GM21515 (cell line): ENCODE results near the gene OMP.
"Not testable (repeated sequence)": the region's sequence is repeated elsewhere in the genome, so short reads cannot be mapped to it uniquely, and the experiment has no call there.

ENCODE experiments used
- ATAC-seq: cut with Tn5 transposase; IDR thresholded peaks from one replicate; pipeline ENCODE4 v1.9.1; 2021; ENCODE audit not compliant: unreplicated experiment

OMP gene, protein sequence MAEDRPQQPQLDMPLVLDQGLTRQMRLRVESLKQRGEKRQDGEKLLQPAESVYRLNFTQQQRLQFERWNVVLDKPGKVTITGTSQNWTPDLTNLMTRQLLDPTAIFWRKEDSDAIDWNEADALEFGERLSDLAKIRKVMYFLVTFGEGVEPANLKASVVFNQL

DNA sequence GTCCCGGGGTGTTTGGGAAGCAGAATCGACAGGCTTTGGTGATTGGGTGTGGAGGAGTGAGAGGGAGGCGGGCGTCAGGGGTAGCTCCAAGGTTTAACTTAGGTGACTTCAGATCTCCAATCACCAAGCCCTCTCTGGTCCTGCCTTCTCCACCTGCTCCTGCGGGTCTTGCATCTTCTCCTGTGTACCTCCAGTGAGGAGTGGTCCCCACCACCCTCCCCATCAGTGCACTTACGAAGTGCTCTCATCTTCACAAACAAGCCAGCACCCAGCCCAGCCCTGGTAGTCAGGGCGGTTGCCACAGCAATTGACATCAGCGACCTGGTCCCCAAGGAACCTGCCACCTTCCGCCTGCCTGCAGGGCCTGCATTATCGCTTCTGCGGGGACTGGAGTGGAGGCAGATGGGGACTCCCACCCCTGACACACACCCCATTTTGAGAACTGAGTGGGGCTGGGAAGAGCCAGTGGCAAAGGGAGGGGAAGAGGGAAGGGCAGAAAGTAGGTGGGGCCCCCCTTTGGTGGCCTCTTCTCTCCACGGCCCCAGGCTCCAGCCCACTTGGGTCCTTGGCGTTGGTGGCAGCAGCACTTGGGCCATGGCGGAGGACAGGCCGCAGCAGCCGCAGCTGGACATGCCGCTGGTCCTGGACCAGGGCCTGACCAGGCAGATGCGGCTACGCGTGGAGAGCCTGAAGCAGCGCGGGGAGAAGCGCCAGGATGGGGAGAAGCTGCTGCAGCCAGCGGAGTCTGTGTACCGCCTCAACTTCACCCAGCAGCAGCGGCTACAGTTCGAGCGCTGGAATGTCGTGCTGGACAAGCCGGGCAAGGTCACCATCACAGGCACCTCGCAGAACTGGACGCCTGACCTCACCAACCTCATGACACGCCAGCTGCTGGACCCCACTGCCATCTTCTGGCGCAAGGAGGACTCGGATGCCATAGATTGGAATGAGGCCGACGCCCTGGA lies at the start of gene OMP:
TSS of gene OMP (plus strand) at position 595 of the 965 bp plus-strand sequence. CDS start at position 595, 0 bp downstream.
- no peak for ATAC-seq

GRCh38 chr11:77053217-77054015 lies 49.2 kb upstream of the OMP start:
- ATAC-seq = no peak

DNA sequence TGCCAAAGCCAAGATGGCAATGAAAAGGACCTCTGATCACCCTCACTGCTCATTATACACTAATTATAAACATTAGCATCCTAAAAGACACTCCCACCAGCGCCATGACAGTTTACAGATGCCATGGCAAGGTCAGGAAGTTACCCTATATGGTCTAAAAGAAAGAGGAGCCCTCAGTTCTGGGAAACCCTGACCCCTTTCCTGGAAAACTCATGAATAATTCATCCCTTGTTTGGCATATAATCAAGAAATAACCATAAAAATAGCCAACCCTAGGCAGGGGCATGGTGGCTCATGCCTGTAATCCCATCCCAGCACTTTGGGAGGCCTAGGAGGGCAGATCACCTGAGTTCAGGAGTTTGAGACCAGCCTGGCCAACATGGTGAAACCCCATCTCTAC lies 48.6 kb upstream of the OMP start:
- ATAC-seq = no peak

- ATAC-seq = no peak
Measured at GRCh38 chr11:77055101-77055561, 47.5 kb upstream of the OMP start.

DNA sequence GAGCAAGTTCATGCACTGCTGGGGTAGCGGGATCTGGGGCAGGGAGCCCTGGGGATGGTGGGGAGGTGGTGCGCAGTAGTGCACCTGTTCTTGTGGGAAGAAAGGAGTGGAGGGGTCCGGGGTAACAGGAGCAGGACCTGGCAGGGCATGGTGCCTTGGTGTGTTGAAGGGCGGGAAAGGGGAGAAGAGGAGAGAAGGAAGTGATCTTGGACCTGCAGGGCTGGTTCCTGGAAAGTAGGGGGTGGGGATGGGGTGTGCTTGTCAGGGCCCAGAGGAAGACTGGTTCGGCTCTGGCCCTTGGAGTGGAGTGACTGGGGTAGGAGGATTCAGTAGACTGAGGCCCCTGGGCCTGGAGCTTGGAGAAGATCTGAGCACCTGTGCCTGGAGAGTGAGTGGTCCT lies 46.7 kb upstream of the OMP start:
- ATAC-seq = no peak

- ATAC-seq = no peak
Measured at GRCh38 chr11:77056814-77057402, 45.7 kb upstream of the OMP start.

DNA sequence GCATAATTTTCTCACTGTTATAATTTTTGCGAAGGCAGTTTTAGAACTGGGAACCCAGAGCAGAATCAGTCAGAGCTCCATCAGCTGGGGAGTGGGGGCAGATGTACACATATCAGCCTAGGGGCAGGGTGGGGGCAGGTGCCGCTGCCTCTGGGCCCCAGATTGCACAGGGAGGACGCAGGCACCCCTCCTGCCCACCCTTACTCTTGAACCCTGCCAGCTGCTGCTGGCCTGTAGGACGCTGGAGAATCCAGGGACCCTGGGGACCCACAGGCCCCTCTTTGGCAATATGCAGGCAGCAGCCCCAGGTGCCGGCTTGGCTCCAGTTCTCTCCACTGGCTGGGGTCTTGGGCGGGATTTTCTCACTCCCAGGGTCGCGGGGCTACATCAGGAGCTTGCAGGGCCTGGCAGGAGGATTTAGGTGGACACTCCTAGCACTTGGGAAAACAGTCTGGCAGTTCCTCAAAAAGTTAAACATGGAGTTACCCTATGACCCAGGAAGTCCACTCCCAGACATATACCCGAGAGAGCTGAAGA lies 44.6 kb upstream of the OMP start:
- no peak for ATAC-seq

GRCh38 chr11:77058900-77059299 lies 43.7 kb upstream of the OMP start:
- no peak for ATAC-seq

GRCh38 chr11:77059806-77060205 lies 42.8 kb upstream of the OMP start:
- ATAC-seq = no peak

GRCh38 chr11:77060234-77060633 lies 42.4 kb upstream of the OMP start:
- no peak for ATAC-seq

DNA sequence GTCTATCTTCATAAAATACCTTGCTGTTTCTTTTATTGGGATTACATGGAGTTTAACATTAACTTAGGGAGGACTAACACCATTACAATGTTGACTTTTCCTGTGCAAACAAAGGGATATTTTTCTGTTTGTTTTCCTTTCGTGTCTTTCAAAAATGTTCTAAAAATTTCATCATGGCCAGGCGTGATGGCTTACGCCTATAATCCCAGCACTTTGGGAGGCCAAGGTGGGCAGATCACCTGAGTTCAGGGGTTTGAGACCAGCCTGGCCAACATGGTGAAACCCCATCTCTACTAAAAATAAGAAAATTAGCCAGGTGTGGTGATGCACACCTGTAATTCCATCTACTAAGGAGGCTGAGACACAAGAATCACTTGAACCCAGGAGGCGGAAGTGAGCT lies 41.4 kb upstream of the OMP start:
- not testable (repeated sequence) for ATAC-seq

GRCh38 chr11:77062924-77063323 lies 39.7 kb upstream of the OMP start:
- no peak for ATAC-seq

GRCh38 chr11:77063407-77063806 lies 39.2 kb upstream of the OMP start:
- no peak for ATAC-seq

DNA sequence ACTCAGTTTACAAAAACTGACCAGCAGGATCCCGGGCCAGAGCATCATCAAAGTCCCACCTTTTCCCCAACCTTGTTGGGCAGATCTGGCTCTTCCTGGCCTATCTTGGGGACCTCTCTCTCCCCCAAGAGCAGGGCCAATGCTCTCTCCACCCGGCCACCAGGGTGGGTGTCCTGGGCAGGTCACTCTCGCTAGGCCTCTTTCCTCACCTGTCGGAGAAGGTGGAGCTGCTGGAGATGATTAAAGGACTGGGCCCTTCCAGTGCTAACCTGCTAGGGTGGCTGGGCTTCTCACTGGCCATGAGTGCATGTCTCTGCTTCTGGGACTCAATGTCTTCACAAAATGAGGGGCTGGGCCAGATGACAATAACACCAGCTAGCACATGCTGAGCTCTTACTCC lies 38.8 kb upstream of the OMP start:
- no peak for ATAC-seq

GRCh38 chr11:77064648-77065217 lies 37.9 kb upstream of the OMP start:
- ATAC-seq = no peak

- no peak for ATAC-seq
Measured at GRCh38 chr11:77065878-77066228, 36.8 kb upstream of the OMP start.

DNA sequence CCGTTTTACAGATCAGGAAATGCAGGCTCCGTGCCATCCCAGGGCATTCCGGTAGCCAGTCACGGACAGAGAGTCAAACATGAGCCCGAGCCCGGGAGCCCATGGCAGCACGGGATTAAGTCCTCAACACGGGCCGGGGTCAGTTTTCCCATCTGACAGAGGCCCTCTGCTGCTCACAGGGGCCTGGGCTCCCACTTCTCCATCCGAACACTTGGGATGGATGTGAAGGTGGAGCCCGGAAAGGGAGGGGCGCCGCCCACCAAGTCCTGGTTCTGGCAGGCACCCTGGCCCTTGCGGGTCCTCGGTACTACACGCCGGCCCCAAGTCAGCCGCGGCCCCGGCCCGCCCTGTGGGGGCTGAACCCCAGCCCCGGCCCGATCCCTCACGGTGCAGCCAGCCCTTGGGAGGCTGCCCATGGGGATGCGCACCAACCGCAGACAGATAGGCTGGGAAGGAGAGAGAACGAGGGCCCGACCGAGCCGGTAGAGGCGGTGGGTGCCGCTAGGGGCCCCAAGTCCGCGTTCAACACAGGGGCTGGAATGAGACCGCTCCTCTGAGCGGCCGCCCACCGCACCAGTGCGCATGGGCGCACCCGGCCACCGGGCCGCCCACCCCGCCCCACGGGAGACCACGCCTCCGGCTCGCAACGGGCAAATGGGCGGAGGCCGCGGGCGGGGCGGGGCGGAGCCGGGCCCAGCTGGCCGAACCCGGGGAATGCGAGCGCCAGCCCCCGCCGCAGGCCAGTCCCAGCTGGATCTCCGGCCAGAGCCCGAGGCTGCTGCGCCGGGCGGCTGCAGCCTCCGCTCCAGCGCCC lies 36.2 kb upstream of the OMP start, which contains the start of gene CAPN5:
TSS of gene CAPN5 (plus strand) at position 743 of the 814 bp plus-strand sequence. CDS start 17,916 bp downstream, outside the sequence.
- ATAC-seq = peak; percentile 89

- ATAC-seq = no peak
Measured at GRCh38 chr11:77067861-77068443, 34.7 kb upstream of the OMP start.
